Kidney (tissue), 14 donors: ENCODE results near the gene DHX29. TPM values are rescaled to one million over a fixed set of nuclear protein-coding genes. Genes with fewer than 3 reads are reported as not detected.

Experiments
- DNase-seq, 5 donors: peaks; one replicate each; pipeline ENCODE4 v3.0.0-alpha.2; 2013 to 2020
- FAIRE-seq: peaks from 2 replicates; lab custom pipeline; 2012; peaks lifted over from hg19 to GRCh38; lab: Jason Lieb, UNC
- H3K27ac ChIP-seq, 2 donors: one replicate each; pipeline ENCODE4 v1.7.0; 2013; ENCODE audit warnings: low read depth in 2 of 2, low read length in 2 of 2, inconsistent platforms in 1 of 2
- H3K27me3 ChIP-seq: one replicate; pipeline ENCODE4 v1.7.1; 2013; ENCODE audit warnings: low read length, inconsistent platforms; ENCODE audit not compliant: control insufficient read depth, insufficient read depth
- H3K36me3 ChIP-seq, 3 donors: one replicate each; pipeline versions ENCODE4 v1.7.0 to v1.7.1; 2013; ENCODE audit warnings: low read length in 3 of 3, control low read depth in 1 of 3, inconsistent platforms in 1 of 3; ENCODE audit not compliant: insufficient read depth in 3 of 3, control insufficient read depth in 2 of 3
- H3K4me1 ChIP-seq, 3 donors: one replicate each; pipeline versions ENCODE4 v1.7.0 to v1.7.1; 2013; ENCODE audit warnings: low read length in 3 of 3, inconsistent platforms in 1 of 3, low read depth in 1 of 3; ENCODE audit not compliant: control insufficient read depth in 2 of 3, insufficient read depth in 2 of 3
- H3K4me3 ChIP-seq, 3 donors: one replicate each; pipeline versions ENCODE4 v1.7.0 to v1.8.1; 2013; ENCODE audit warnings: low read length in 3 of 3, control low read depth in 1 of 3, inconsistent platforms in 1 of 3
- H3K9ac ChIP-seq, 3 donors: one replicate each; pipeline versions ENCODE4 v1.7.0 to v1.7.1; 2013; ENCODE audit warnings: low read length in 3 of 3, control low read depth in 1 of 3, inconsistent platforms in 1 of 3
- H3K9me3 ChIP-seq, 3 donors: one replicate each; pipeline versions ENCODE4 v1.7.0 to v1.7.1; 2013; ENCODE audit warnings: low read length in 3 of 3, control low read depth in 1 of 3, inconsistent platforms in 1 of 3; ENCODE audit not compliant: control insufficient read depth in 2 of 3, insufficient read depth in 1 of 3
- CTCF ChIP-seq: IDR thresholded peaks from 3 replicates; pipeline ENCODE4 v1.5.1; 2012; ENCODE audit warnings: mild to moderate bottlenecking, moderate library complexity, borderline replicate concordance; ENCODE audit not compliant: insufficient read depth; ENCODE audit errors: extremely low read depth
- intact Hi-C: fragments of 100-400 bp; cut with DNase I; formaldehyde crosslinking; loops from one replicate; pipeline ENCODE4 v1.11.1; 2022
- polyA plus RNA-seq: library from polyadenylated mRNA; stranded (reverse); fragments of 350-450 nt; fragmentation: Illumina TruSeq; extraction: RNeasy Lipid Tissue Mini Kit (QIAGEN cat#74804); gene quantifications from one replicate; pipeline ENCODE4 v1.2.3, GENCODE V29; 2014; ENCODE audit warnings: low read depth, low replicate concordance; ENCODE audit not compliant: insufficient read depth
- total RNA-seq: library from RNA; stranded (reverse); fragmentation: NEBNext Ultra II Directional; extraction: Animal tissue kit (Norgen Biotek cat#: 25700); gene quantifications from one replicate; pipeline ENCODE4 v1.2.1, GENCODE V29; 2021
- donor health status: control.
- donor health status: control.
- donor health status: control.
- donor health status: control.
- donor health status: control.
- donor health status: DM: yes; HTN: yes; CAD: no.
- donor health status: Normal renal cell carcinoma (clear cell type).

Gene DHX29
- total and polyA plus RNA-seq, 2 donors from 2014 or later, result 13.5 to 28.0 TPM

- TF ChIP-seq CTCF, result no peak
- Histone ChIP-seq H3K36me3 (peaks cover 0 to 3% (median 0%) of the 10 kb centered on the region in 3 donors), H3K4me3 (no peak overlapping the region), H3K27ac (no peak overlapping the region), H3K9me3 (peaks cover 0 to 8% (median 0%) of the 10 kb centered on the region in 3 donors), H3K4me1 (no peaks in the 10 kb centered on the region), H3K27me3 (no peaks in the 10 kb centered on the region), H3K9ac (no peak overlapping the region)
- no peak for DNase-seq
- intact Hi-C loops, result no loop called here
- FAIRE-seq, result no peak
Measured at GRCh38 chr5:55250064-55250463, 57.4 kb downstream of the DHX29 start.

GRCh38 chr5:55241746-55242145 lies 65.7 kb downstream of the DHX29 start:
- Histone ChIP-seq H3K27me3 (no peaks in the 10 kb centered on the region), H3K9ac (no peak overlapping the region), H3K9me3 (no peaks in the 10 kb centered on the region), H3K27ac (no peak overlapping the region), H3K4me1 (no peaks in the 10 kb centered on the region), H3K4me3 (no peak overlapping the region), H3K36me3 (no peaks in the 10 kb centered on the region)
- FAIRE-seq, result no peak
- intact Hi-C loops, result no loop called here
- TF ChIP-seq CTCF, result no peak
- peak in 3 of 5 donors; percentile 37 to 73 (median 72) for DNase-seq

DNA sequence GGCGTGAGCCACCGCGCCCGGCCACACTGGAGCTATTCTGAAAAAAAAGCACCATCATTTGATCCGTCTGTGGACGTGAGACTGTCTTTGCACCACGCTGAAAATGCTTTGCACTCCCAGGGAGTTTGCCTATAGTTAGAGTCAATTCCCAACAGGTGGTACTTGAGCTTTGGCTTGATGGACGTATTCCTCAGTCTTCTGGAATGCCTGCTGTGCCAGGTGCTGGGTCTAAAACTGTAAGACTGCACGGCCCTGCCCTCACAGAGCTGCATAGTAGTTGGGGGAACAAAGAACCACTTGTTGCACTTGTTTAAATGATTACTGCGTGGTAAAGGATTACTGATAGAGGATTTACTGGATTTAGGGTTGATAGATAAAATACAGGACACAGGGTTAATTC lies 70.7 kb downstream of the DHX29 start:
- Histone ChIP-seq H3K36me3 (no peaks in the 10 kb centered on the region), H3K4me3 (no peak overlapping the region), H3K9me3 (no peaks in the 10 kb centered on the region), H3K27me3 (peaks cover 10% of the 10 kb centered on the region), H3K27ac (no peak overlapping the region), H3K4me1 (peaks cover 0 to 21% (median 3%) of the 10 kb centered on the region in 3 donors), H3K9ac (no peak overlapping the region)
- TF ChIP-seq CTCF, result no peak
- FAIRE-seq, result no peak
- intact Hi-C loops, result no loop called here
- no peak for DNase-seq

DNA sequence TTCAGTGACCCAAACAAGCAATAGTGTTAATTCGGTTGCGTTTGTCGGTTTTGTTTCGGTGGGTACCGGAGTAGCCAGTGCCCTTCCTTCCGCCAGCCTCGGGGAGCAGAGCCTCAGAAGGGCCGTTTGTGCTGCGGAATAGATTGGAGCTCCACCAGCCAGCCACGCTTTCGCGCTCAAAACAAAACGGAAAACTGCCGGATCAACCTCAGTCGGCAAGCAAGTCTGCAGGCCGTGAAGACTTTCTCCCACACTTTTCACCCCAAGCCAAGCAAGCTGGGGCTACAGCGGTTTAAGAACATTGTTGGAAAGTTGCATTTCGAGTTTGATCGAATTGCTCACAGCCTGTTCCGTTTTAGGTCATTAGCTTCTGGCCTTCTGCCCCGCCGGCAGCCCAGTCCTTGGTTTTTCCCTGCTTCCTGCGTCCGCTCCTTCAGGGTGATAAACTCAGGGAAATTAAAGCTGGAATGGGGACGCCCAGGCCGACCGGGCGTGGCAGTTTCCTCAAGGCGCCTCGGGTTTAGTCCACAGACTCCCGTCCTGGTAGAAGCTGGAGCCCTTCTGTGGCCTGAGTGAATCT lies 73.3 kb downstream of the DHX29 start:
- FAIRE-seq (no peak), DNase-seq (peak; percentile 57 to 82 (median 72))
- Histone ChIP-seq H3K4me1 (peaks cover 0 to 27% (median 11%) of the 10 kb centered on the region in 3 donors), H3K4me3 (peak overlapping the region; percentile 62 to 65 (median 63)), H3K27me3 (peaks cover 33% of the 10 kb centered on the region), H3K9me3 (no peaks in the 10 kb centered on the region), H3K27ac (peak overlapping the region in 1 of 2 donors; percentile 32), H3K9ac (peak overlapping the region in 1 of 3 donors; percentile 18), H3K36me3 (no peaks in the 10 kb centered on the region)
- intact Hi-C loops, result no loop called here
- TF ChIP-seq CTCF, result no peak
